Panc1 (cell line): ENCODE measurements around the gene PSMB2. TPM values are rescaled to one million over a fixed set of nuclear protein-coding genes. Genes with fewer than 3 reads are reported as not detected.

ENCODE experiments used
- ATAC-seq: fragments of 200-7000 bp; cut with Tn5 transposase; 2 replicates; pipeline ENCODE4 v1.9.1; 2020; ENCODE audit warnings: mild to moderate bottlenecking, moderate library complexity
- BruUV-seq: library from RNA; stranded (reverse); fragments of 400-500 nt; replicated peaks from 2 replicates; lab custom pipeline; 2021; lab: Mats Ljungman, UMichigan
- CTCF ChIA-PET: fragments of 300-600 bp; sonication (Branson Sonifier 250); formaldehyde crosslinking; loops from one replicate; lab custom pipeline; 2022; ENCODE audit warnings: antibody characterized with exemption; lab: Charles Lee
- POLR2A ChIA-PET: fragments of 300-600 bp; sonication (Branson Sonifier 250); formaldehyde crosslinking; loops from one replicate; lab custom pipeline; 2022; ENCODE audit warnings: antibody characterized with exemption; lab: Charles Lee
- DNase-seq: peaks from one replicate; pipeline ENCODE4 v3.0.0-alpha.2; 2010; ENCODE audit warnings: low read depth, low spot score
- H3K27ac ChIP-seq: 2 replicates; pipeline ENCODE4 v1.5.1; 2011; ENCODE audit warnings: mild to moderate bottlenecking, low read length, inconsistent platforms
- H3K27me3 ChIP-seq: fragments of 200-500 bp; sonication (Bioruptor generic); 2 replicates; pipeline ENCODE4 v1.6.0; 2014; ENCODE audit warnings: low read length, inconsistent platforms; ENCODE audit not compliant: control insufficient read depth, insufficient read depth
- H3K36me3 ChIP-seq: fragments of 200-500 bp; sonication (Bioruptor generic); 2 replicates; pipeline ENCODE4 v1.5.1; 2014; ENCODE audit warnings: inconsistent platforms, mild to moderate bottlenecking, low read length, moderate library complexity; ENCODE audit not compliant: control insufficient read depth, insufficient read depth
- H3K4me1 ChIP-seq: 2 replicates; pipeline ENCODE4 v1.5.1; 2011; ENCODE audit warnings: inconsistent platforms, mild to moderate bottlenecking, low read length, moderate library complexity; ENCODE audit not compliant: control insufficient read depth, insufficient read depth
- H3K4me3 ChIP-seq, 2 experiments: 2 replicates each; pipeline ENCODE4 v1.5.1; 2011 to 2012; ENCODE audit warnings: low read depth in 2 of 2, low read length in 2 of 2, mild to moderate bottlenecking in 2 of 2, inconsistent platforms in 1 of 2, moderate library complexity in 1 of 2
- H3K9me3 ChIP-seq: fragments of 200-500 bp; sonication (Bioruptor generic); 2 replicates; pipeline ENCODE4 v1.5.1; 2014; ENCODE audit warnings: low read depth, mild to moderate bottlenecking, inconsistent platforms, low read length, moderate library complexity; ENCODE audit not compliant: control insufficient read depth, insufficient read depth
- CTCF ChIP-seq: fragments of 450-650 bp; IDR thresholded peaks from 2 replicates; pipeline ENCODE4 v1.5.1; 2017; ENCODE audit warnings: mild to moderate bottlenecking
- POLR2AphosphoS5 ChIP-seq: IDR thresholded peaks from 2 replicates; pipeline ENCODE4 v1.6.1; 2012; ENCODE audit warnings: mild to moderate bottlenecking, low read depth, low read length, moderate library complexity
- REST ChIP-seq, 2 experiments: IDR thresholded peaks; 2 replicates each; pipeline ENCODE4 v1.6.1; 2011 to 2012; ENCODE audit warnings: low read depth in 2 of 2, control low read depth in 1 of 2, low read length in 1 of 2, mild to moderate bottlenecking in 1 of 2, moderate library complexity in 1 of 2; ENCODE audit not compliant: insufficient read depth in 1 of 2
- SIN3A ChIP-seq: IDR thresholded peaks from 2 replicates; pipeline ENCODE4 v1.6.1; 2012; ENCODE audit warnings: low read depth, mild to moderate bottlenecking, low read length, moderate library complexity, borderline replicate concordance; ENCODE audit not compliant: insufficient read depth
- TCF7L2 ChIP-seq: IDR thresholded peaks from 2 replicates; pipeline ENCODE4 v1.6.1; 2011; ENCODE audit warnings: mild to moderate bottlenecking, low read depth, low read length, inconsistent platforms
- in situ Hi-C: cut with HindIII; loops from 2 replicates; pipeline ENCODE4 v1.10.0; 2016; ENCODE audit warnings: low sequenced_read_pairs, low pct_unique_long_range_greater_than_20kb
- intact Hi-C: fragments of 100-400 bp; cut with micrococcal nuclease; formaldehyde crosslinking; loops from one replicate; pipeline ENCODE4 v1.10.0; 2022; ENCODE audit not compliant: unreplicated experiment
- total RNA-seq: library from RNA; stranded (reverse); gene quantifications from one replicate; pipeline ENCODE4 v1.2.1, GENCODE V29; 2021; ENCODE audit not compliant: unreplicated experiment

PSMB2 gene
- total RNA-seq, 1 experiment from 2014 or later, result 95.0 TPM

GRCh38 chr1:35555601-35556477 lies 85.5 kb downstream of the PSMB2 start:
- H3K27me3 ChIP-seq, result no peaks in the 10 kb centered on the region
- in situ Hi-C loops, result no loop called here

GRCh38 chr1:35555212-35555584 lies 86.1 kb downstream of the PSMB2 start:
- peaks cover 32% of the 10 kb centered on the region for H3K4me1 ChIP-seq
- no peak overlapping the region for H3K27ac ChIP-seq
- ATAC-seq, result no peak
- POLR2A ChIA-PET, result no interaction called here
- TF ChIP-seq REST (IDR thresholded peaks at IDR 0.05; ENCODE audit: insufficient read depth in 1 of 2, low read depth in 2 of 2, low read length in 1 of 2) (no peak), CTCF (no peak), SIN3A (no peak), TCF7L2 (no peak)
- DNase-seq, result no peak
- CTCF ChIA-PET, result no interaction called here
- in situ Hi-C loops, result no loop called here
- no peaks in the 10 kb centered on the region for H3K9me3 ChIP-seq
- intact Hi-C loops, result no loop called here
- peaks cover 8% of the 10 kb centered on the region; the same call in 1 of the 2 replicates for H3K36me3 ChIP-seq
- BruUV-seq, result no TSS peak
- H3K27me3 ChIP-seq, result no peaks in the 10 kb centered on the region
- no peak overlapping the region for H3K4me3 ChIP-seq

More at GRCh38 chr1:35555601-35556477, 85.5 kb downstream of the PSMB2 start:
- peak overlapping the region; percentile 94 for H3K27ac ChIP-seq
- CTCF ChIA-PET, result no interaction called here
- no peak for TF ChIP-seq CTCF
- no peak for TF ChIP-seq TCF7L2
- no peak for TF ChIP-seq REST (IDR thresholded peaks at IDR 0.05; ENCODE audit: insufficient read depth in 1 of 2, low read depth in 2 of 2, low read length in 1 of 2)
- TF ChIP-seq POLR2AphosphoS5, result no peak
- TF ChIP-seq SIN3A, result no peak
- DNase-seq (no peak), ATAC-seq (no peak)
- peaks cover 32% of the 10 kb centered on the region for H3K4me1 ChIP-seq
- intact Hi-C loops, result no loop called here
- no peaks in the 10 kb centered on the region for H3K9me3 ChIP-seq
- BruUV-seq, result no TSS peak
- POLR2A ChIA-PET, result no interaction called here
- peaks cover 8% of the 10 kb centered on the region; the same call in 1 of the 2 replicates for H3K36me3 ChIP-seq
- peak overlapping the region; percentile 87 to 97 for H3K4me3 ChIP-seq
